ENCODE measurements around the gene CD300C.
"Not testable (repeated sequence)": the region's sequence is repeated elsewhere in the genome, so short reads cannot be mapped to it uniquely, and the experiment has no call there.

The CD300C gene

DNA sequence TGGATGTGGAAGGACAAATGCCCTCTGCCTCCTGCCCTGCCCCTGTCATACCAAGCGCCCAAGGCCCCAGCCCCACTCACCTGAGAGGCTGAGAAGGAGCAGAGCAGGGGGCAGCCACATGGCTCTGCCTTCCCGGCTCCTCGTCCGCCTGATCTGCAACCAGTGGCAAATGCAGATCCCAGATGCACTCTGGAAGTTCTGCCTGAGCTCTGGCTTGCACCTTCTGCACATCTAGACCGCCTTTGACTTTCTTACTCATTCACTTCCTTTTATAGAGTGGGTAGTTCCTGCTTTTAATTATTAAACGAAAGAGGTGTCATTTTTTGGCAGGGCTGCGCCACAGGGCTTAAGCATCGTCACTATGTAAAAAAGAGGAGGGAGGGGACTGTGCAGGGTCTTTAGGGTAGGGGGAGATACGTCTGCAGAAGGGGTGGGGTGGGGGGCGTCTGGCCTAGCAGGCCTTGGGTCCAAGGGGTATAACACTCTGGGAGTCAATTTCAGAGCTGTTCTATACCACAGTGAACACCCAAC is 14.6 kb downstream of the CD300C start, which contains the start of gene CD300LB:
Gene CD300LB (minus strand): TSS at position 245 of the 531 bp plus-strand sequence. CDS start 125 bp downstream, at position 120.
- no peak for DNase-seq (ENCODE audit: low read depth)

DNA sequence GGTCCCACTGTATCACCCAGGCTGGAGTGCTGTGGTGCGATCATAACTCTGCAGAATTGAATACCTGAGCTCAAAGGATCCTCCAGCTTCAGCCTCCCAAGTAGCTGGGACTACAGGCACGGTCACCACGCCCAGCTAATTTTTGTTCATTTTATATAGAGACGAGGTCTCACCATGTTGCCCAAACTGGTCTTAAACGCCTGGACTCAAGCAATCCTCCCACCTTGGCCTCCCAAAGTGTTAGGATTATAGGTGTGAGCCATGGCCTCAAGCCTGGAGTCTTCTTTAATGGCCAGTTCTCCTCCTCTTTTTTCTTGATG is 15.1 kb downstream of the CD300C start:
- no peak for DNase-seq (ENCODE audit: low read depth)

DNA sequence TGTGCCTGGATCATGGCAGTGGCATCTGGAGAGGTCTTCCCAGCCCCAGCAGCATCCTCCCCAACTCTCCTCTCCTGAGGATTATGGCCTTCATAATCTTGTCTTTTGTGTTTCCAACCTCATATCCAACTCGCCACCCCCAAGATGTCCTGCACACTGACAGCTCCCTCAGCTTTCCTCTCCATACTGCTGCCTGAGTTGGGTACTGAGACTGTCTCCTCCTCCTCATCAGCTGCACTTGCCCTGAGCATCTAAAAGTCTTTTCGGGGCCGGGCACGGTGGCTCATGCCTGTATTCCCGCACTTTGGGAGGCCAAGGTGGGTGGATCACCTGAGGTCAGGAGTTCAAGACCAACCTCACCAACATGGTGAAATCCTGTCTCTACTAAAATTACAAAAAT is 16.7 kb downstream of the CD300C start:
- no peak for DNase-seq (ENCODE audit: low read depth)

DNA sequence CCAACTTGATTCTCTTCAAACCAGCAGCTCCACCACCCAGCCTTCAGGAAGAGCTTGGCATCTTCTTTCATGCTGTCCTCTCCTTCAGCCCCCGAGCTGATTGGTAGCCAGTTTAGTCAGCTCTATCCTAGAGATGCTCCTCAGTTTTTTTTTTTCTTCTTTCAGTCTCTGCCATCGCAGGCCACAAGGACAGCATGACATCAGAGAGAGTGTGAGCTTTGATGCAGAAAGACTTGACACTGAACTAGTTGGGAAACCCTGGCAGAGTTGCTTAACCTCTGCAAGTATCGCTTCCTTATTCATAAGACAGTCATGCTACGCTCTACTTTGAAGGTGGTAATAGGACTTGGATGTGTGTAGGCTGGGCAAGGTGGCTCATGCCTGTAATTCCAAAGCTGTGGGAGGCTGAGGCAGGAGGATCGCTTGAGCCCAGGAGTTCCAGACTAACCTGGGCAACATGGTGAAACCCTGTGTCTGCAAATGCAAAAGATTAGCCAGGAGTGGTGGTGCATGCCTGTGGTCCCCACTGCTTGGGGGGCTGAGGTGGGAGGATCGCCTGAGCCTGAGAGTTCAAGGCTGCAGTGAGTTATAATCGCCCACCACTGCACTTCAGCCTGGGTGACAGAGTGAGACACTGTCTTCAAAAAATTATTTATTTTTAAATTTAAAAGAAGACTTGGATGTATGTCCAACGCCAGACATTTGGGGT is 17.3 kb downstream of the CD300C start:
- DNase-seq (ENCODE audit: low read depth): no peak

DNA sequence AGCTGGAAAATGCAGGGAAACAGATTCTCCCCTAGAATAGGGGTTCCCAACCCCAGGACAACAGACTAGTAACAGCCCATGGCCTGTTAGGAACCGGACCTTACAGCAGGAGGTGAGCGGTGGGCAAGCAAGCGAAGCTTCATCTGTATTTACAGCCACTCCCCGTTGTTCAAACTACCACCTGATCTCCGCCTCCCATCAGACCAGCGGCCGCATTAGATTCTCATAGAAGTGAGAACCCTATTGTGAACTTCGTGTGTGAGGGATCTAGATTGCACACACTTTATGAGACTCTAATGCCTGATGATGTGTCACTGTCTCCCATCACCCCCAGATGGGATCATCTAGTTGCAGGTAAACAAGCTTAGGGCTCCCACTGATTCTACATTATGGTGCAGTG is 18.2 kb downstream of the CD300C start:
- no peak for DNase-seq (ENCODE audit: low read depth)

DNA sequence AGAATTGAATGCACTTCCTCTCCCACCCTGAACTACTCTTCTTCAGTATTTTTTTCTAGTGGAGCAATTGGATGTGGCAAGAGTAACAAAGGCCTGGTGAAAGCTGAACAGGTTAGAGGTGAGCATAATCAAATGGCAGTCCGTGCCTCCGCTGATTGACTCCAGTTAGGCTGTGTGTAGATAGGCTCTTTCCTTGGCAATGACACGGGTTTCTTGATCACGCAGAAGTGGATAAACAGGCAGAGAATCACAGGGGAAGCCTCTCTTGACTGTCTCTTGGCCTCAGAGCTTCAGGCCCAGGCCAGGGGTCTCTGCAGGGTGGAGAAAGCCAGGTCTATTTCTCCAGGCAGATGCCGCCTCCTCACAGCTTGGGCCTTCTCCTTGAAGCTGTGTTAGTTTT is 18.8 kb downstream of the CD300C start:
- DNase-seq (ENCODE audit: low read depth): no peak

DNA sequence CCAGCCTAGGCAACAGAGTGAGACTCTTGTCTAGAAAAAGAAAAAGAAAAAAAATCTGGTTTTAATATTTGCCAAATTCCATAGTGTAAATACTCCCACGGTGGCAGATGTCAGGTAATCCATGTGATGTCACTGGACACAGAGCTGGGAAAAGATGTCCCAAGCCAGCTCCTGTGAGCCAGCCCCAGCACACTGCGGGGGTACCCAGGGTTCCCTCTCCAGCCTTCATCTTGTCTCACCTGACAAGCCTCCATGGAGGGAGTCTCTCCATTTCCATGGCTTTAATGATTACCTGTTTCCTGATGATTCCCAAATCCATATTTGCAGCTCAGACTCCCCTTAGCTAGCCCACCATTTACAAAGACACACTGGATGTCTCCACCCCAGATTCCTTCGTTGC is 19.2 kb downstream of the CD300C start:
- DNase-seq (ENCODE audit: low read depth): no peak

DNA sequence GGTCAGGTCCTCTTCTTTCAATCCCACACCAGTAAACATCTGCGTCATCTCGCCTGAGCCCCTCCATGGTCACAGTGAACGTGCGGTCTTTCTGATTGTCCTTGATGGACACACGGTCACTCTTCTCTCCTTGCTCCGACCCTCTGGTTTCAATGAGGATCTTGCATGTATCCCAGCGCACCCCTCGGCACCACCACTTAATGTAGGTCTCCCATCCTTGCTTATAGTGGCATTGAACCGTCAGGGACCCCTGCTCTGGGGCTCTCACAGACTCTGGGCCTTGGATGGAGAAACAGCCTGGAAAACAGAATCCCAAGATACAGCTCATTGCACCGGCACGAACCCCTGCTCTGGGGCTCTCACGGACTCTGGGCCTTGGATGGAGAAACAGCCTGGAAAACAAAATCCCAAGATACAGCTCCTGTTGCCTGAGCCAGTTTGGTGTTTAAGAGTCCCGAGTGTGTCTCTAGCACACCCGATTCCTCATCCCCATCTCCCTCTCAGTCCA is 20.1 kb downstream of the CD300C start:
- no peak for DNase-seq (ENCODE audit: low read depth)

DNA sequence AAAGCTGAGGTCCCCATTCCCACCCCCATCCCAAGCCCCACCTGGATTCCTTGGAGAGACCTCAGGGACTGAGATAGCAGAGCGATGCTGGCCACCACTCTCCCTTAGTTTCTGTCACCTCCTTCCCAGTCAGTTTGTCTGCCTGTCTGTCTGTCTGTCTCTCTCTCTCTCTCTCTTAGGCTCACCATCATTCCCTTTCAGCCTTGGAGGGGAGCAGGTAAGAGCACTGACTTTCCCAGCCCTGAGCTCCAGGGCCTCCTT is 20.5 kb downstream of the CD300C start:
- no peak for DNase-seq (ENCODE audit: low read depth)

DNA sequence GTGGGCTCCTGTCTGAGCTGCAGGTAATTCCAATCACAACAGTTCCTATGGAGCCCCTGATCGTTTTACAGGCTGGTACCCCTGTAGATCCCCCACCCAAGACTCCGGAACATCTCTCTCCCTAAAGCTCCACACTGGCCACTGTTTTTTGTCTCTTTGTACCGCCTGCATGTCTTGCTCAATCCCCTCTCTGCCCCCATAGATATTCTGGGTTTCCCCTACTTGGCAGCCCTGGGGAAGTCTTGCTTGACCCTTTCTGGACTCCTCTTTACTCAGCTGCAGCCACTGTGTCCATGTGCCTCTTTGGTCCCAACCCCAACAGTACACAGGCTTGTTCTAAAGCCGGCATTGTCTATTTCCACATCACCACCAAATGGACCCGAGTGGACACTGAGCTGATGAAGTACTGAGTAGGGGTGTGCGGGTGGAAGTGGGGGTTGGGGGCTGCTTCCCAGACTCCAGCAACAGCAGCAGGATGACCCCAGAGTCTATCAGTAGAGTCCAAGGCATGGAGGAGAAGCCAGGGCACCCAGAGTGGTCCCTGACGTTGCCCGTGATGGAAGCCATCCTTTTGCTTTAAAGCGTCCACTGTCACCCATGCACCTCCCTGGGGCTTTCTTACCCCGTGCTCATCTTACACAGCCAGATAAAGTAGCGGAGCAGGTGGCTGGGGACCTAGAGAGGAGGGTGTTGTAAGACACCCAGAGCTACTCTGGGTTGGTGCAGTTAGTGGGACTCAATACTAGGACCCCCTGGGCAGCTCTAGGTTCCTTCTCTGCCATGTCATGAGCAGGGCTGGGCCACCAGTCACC is 21.1 kb downstream of the CD300C start:
- no peak for DNase-seq (ENCODE audit: low read depth)

DNA sequence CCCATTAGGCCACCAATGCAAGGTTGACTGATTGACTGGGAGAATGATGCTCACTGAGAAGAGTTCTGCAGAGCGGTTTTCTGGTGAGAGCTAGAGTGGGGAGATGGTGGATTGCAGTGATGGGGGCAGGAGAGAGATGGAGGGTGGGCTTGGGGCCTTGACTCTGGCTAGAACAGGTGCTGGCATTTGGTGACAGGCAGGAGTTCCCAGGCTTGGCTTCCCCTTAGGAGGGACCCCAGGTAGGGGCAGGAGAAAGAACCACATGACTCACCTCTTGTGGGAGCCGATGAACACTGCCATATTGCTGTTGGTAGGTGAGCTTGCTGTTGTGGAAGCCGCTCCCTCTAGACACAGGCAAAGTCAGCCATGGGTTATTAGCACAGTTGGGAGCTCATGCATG is 22.6 kb downstream of the CD300C start:
- DNase-seq (ENCODE audit: low read depth): no peak

DNA sequence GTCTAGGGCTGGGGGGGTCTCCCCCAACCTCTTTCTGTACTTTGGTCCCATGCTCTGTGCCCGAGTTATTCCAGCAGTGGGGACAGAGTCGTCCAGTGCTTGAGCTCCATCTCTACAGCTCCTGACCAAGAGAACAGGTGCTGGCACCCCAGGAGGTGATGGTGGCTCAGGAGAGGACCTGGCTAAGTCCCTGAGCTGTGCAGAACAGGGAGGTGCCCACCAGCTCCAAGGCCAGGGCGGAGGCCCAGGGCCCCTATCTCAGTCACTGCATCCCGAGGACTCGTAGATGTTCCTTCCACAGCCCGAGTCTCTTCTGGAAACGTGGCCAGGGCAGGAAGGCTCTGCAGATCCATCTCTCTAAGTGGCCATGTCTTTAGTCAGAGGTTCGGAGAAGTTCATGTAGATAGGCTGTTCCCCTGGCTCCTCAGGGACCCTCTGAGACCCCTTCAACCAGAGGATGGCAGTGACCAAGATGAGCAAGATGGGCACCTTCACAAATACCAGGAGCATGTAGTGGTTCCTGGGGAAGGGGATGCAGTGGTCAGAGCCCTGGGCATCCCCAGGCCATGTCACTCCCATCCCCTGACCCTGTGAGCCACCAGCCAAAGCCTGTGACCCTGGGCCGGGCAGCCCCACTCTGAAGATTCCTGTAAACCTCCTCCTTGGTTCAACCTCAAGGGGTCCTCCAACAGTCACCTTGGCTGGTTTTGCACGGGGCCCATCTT is 23.4 kb downstream of the CD300C start:
- DNase-seq (ENCODE audit: low read depth): no peak

DNA sequence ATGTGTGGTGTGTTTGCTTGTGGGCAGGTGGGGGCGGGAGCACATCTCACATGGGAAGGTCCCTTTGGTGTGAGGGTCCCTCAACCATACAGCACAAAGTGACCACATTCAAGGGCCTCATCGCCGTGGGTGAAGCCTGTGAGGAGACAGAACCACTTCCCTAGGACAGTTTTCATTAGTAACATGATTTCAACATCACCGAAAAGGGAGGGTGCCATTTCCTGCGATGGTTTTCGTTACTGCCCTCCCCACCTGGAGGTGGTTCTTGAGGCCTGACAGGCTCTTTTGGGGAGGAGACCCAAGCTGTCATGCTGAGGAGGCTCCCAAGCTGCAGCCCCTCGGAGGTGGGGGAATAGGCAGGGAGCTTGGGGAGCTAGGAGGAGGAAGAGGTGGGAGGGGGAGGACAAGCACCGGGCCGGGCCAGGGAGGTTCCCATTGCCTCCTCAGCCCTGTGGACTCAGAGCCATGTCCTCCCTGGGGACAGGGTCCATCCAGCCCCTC is 24.2 kb downstream of the CD300C start:
- no peak for DNase-seq (ENCODE audit: low read depth)

DNA sequence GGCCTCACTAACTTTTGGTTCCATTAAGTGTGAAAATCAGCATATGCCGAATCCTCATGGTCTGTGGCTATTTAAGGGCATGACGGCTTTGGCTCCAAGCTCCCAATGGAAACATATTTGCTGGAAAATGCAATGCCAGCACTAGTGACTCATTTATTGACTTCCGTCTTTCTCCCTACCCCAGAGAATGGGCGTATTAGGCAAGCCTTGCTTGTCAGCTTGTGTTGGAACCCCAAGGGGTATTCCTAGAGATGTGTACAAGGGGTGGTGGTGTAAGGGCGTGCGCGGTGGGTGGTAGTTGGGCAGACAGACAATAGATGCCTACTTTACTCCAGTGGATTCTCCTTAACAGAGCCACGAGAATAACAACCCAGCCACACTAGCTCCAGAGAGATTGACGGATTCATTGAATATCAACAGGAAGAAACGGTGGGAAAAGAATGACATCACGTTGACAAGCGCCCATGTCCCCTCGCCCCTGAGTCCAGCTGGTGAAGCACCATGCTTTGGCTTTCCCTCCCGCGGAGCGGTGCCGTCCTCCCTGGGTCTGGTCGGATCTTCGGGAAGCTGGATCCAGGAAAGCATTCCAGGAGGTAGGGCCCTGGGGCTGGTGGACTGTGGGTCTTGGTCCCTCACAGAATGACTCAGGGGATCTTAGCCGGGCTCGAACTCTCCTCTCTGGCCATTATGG is 25.0 kb downstream of the CD300C start:
- no peak for DNase-seq (ENCODE audit: low read depth)

DNA sequence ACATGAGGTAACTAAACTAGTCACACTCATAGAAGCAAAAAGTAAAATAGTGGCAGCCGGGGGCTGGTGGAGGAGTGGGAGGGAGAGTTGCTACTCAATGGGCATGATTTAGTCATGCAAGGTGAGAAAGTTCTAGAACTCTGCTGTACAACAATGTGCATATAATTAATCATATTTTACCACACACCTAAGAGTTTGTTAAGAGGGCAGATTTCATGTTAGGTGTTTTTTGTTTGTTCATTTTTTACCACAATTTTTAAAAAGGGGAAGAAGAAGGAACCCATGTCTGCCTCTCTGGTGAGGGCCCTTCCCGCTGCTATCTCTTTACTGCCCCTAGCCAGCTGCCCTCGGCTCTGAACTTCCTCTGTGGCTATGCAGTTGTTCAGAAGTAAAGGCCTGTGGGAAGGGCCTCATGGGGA is 25.9 kb downstream of the CD300C start:
- no peak for DNase-seq (ENCODE audit: low read depth)

DNA sequence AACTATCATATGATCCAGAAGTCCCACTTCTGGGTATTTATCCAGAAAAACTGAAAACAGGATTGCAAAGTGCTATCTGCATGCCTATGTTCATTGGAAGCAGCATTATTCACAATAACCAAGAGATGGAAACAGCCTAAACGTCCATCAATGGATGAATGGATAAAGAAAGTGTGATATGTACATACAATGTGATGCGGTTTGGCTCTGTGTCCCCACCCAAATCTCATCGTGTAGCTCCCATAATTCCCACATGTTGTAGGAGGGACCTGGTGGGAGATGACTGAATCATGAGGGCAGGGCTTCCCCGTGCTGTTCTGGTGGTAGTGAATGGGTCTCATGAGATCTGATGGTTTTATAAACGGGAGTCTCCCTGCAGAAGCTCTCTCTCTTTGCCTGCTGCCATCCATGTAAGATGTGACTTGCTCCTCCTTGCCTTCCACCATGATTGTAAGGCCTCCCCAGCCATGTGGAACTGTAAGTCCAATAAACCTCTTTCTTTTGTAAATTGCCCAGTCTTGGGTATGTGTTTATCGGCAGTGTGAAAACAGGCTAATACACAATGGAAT is 27.4 kb downstream of the CD300C start:
- not testable (repeated sequence) for DNase-seq (ENCODE audit: low read depth)

DNA sequence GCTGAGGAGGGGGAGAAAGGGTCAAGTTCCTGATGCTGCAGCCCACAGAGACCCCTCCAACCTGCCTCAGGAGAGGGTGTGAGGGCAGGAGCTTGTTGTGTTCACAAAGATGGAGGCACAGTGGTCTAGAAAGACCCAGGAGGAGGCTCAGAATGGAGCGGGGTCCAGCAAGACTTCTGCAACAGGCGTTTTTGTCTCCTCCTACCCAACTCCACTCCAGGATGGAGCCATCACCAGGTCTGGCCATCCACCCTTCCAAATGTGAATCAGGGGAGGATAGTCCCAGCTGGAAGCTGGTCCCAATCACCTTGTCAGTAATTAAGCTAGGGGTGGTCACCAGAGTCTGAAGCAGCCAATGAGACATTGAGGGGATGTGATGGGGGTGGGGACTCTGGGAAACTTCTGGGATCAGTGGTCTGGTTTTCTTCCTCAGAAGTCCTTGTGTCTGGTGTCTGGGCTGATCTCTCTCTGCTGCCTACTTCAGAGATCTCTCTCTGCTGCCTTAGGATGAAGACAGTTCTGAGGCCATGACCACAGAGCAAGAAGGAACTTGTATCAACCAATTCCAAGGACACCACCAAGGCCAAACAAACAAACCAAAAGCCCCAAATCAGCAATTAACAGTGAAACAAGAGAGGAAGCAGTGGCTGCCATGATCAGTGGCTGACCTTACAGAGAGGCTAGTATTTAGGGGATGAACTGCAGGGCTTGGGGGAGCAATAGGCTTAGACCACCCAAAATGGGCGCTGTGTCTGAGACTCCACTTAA is 29.2 kb downstream of the CD300C start:
- DNase-seq (ENCODE audit: low read depth): no peak

DNA sequence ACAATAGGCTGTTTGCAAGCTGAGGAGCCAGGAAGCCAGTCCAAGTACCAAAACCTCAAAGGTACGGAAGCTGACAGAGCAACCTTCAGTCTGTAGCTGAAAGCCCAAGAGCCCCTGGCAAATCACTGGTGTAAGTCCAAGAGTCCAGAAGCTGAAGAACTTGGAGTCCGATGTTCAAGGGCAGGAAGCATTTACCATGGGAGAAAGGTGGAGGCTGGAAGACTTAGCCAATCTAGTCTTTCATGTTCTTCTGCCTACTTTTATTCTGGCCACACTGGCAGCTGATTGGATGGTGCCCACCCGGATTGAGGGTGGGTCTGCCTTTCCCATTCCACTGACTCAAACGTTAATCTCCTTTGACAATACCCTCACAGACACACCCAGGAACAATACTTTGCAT is 30.0 kb downstream of the CD300C start:
- no peak for DNase-seq (ENCODE audit: low read depth)

DNA sequence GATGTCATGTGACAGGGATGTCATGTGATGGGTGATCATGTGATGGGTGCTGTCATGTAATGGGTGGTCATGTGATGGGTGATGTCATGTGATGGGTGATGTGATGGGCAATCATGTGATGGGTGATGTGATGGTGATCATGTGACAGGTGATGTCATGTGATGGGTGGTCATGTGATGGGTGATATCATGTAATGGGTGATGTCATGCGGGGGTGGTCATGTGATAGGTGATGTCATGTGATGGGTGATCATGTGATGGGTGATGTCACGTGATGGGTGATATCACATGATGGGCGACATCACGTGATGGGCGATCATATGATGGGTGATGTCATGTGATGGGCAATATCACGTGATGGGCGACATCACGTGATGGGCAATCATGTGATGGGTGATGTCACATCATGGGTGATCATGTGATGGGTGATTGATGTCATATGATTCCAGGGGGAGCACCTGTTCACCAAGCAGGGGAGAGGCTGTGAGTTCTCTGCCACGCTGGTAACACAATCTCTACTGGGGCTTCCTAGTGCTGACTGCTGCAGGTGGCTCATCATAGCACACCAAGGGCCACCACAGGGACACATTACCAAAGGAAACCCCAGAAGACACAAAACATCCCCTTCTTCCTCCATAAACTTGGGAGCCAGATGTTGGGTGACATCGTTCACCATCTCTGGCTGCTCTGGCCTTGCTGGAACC is 31.1 kb downstream of the CD300C start:
- DNase-seq (ENCODE audit: low read depth): peak; percentile 12

DNA sequence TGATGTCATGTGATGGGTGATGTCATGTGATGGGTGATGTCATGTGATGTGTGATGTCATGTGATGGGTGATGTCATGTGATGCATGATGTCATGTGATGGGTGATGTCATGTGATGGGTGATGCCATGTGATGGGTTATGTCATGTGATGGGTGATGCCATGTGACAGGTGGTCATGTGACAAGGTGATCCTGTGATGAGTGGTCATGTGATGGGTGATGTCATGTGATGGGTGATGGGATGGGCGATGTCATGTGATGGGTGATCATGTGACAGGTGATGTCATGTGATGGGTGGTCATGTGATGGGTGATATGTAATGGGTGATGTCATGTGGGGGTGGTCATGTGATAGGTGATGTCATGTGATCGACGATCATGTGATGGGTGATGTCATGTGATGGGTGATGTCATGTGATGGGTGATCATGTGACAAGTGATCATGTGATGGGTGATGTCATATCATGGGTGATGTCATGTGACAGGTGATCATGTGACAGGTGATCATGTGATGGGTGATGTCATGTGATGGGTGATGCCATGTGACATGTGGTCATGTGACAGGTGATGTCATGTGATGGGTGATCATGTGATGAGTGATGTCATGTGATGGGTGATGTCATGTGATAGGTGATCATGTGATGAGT is 31.8 kb downstream of the CD300C start:
- DNase-seq (ENCODE audit: low read depth): peak; percentile 14

Measured in stimulated activated CD8-positive, alpha-beta memory T cell treated with anti-CD3 and anti-CD28 coated beads, Interleukin-15, amount 100 ng/mL, for 1 hour (primary cell).